ENCODE measurements around the gene NOL12. TPM values are rescaled to one million over a fixed set of nuclear protein-coding genes. Genes with fewer than 3 reads are reported as not detected.

Gene NOL12
- total RNA-seq, 1 donor from 2014 or later: 59.0 TPM

- Histone ChIP-seq H3K4me3 (ENCODE audit: low read depth, low read length) (no peak overlapping the region), H3K36me3 (ENCODE audit: control insufficient read depth, insufficient read depth, low read length) (no peaks in the 10 kb centered on the region), H3K27me3 (ENCODE audit: control insufficient read depth, insufficient read depth, low read length) (no peaks in the 10 kb centered on the region)
- DNase-seq (ENCODE audit: low read depth): no peak
- no peak for TF ChIP-seq CTCF (IDR thresholded peaks at IDR 0.05; ENCODE audit: insufficient read depth, low read length, poor library complexity, severe bottlenecking)
These were observed 19.1 kb downstream of the NOL12 start for GRCh38 chr22:37705205-37705604.

- no peak for DNase-seq (ENCODE audit: low read depth)
- H3K36me3 ChIP-seq (ENCODE audit: control insufficient read depth, insufficient read depth, low read length): no peaks in the 10 kb centered on the region
- no peak for TF ChIP-seq CTCF (IDR thresholded peaks at IDR 0.05; ENCODE audit: insufficient read depth, low read length, poor library complexity, severe bottlenecking)
- H3K4me3 ChIP-seq (ENCODE audit: low read depth, low read length): no peak overlapping the region
- no peaks in the 10 kb centered on the region for H3K27me3 ChIP-seq (ENCODE audit: control insufficient read depth, insufficient read depth, low read length)
These were observed 22.7 kb downstream of the NOL12 start for GRCh38 chr22:37708580-37709444.

GRCh38 chr22:37709445-37709765, 23.3 kb downstream of the NOL12 start:
- no peaks in the 10 kb centered on the region for H3K27me3 ChIP-seq (ENCODE audit: control insufficient read depth, insufficient read depth, low read length)
- no peak for DNase-seq (ENCODE audit: low read depth)
- no peak overlapping the region for H3K4me3 ChIP-seq (ENCODE audit: low read depth, low read length)
- no peaks in the 10 kb centered on the region for H3K36me3 ChIP-seq (ENCODE audit: control insufficient read depth, insufficient read depth, low read length)
- TF ChIP-seq CTCF (IDR thresholded peaks at IDR 0.05; ENCODE audit: insufficient read depth, low read length, poor library complexity, severe bottlenecking): no peak

- Histone ChIP-seq H3K36me3 (ENCODE audit: control insufficient read depth, insufficient read depth, low read length) (no peaks in the 10 kb centered on the region), H3K4me3 (ENCODE audit: low read depth, low read length) (no peak overlapping the region), H3K27me3 (ENCODE audit: control insufficient read depth, insufficient read depth, low read length) (no peaks in the 10 kb centered on the region)
- DNase-seq (ENCODE audit: low read depth): no peak
- no peak for TF ChIP-seq CTCF (IDR thresholded peaks at IDR 0.05; ENCODE audit: insufficient read depth, low read length, poor library complexity, severe bottlenecking)
These were observed 24.5 kb downstream of the NOL12 start for GRCh38 chr22:37710675-37711074.

GRCh38 chr22:37711490-37711889, 25.3 kb downstream of the NOL12 start:
- TF ChIP-seq CTCF (IDR thresholded peaks at IDR 0.05; ENCODE audit: insufficient read depth, low read length, poor library complexity, severe bottlenecking): no peak
- Histone ChIP-seq H3K36me3 (ENCODE audit: control insufficient read depth, insufficient read depth, low read length) (no peaks in the 10 kb centered on the region), H3K4me3 (ENCODE audit: low read depth, low read length) (no peak overlapping the region), H3K27me3 (ENCODE audit: control insufficient read depth, insufficient read depth, low read length) (no peaks in the 10 kb centered on the region)
- no peak for DNase-seq (ENCODE audit: low read depth)

- H3K36me3 ChIP-seq (ENCODE audit: control insufficient read depth, insufficient read depth, low read length): no peaks in the 10 kb centered on the region
- TF ChIP-seq CTCF (IDR thresholded peaks at IDR 0.05; ENCODE audit: insufficient read depth, low read length, poor library complexity, severe bottlenecking): no peak
These were observed 27.6 kb downstream of the NOL12 start for GRCh38 chr22:37713761-37714160.

More at GRCh38 chr22:37713761-37714160, 27.6 kb downstream of the NOL12 start:
- DNase-seq (ENCODE audit: low read depth): no peak
- no peaks in the 10 kb centered on the region for H3K27me3 ChIP-seq (ENCODE audit: control insufficient read depth, insufficient read depth, low read length)
- no peak overlapping the region for H3K4me3 ChIP-seq (ENCODE audit: low read depth, low read length)
